GM12878 (cell line): ENCODE data around the gene IQUB. TPM values are rescaled to one million over a fixed set of nuclear protein-coding genes. Genes with fewer than 3 reads are reported as not detected.

Source experiments
- ASH2L ChIP-seq: fragments of 300-600, 200-600 bp; sonication (generic); IDR thresholded peaks from 2 replicates; pipeline ENCODE4 v1.6.1; 2017; ENCODE audit warnings: low read depth, mild to moderate bottlenecking, borderline replicate concordance
- BCL11A ChIP-seq: IDR thresholded peaks from 2 replicates; pipeline ENCODE4 v1.6.1; 2011; ENCODE audit warnings: low read depth, low read length
- BHLHE40 ChIP-seq, 2 experiments: fragments of 450-650 bp in 1 of 2; IDR thresholded peaks; 2 replicates each; pipeline ENCODE4 v1.6.1; 2011 to 2017; ENCODE audit warnings: low read depth in 2 of 2, borderline replicate concordance in 1 of 2, improper control_type of control experiment in 1 of 2, low read length in 1 of 2, mild to moderate bottlenecking in 1 of 2
- CEBPB ChIP-seq, 2 experiments: fragments of 150-350 bp in 1 of 2; IDR thresholded peaks; 2 replicates each; pipeline ENCODE4 v1.6.1; 2012 to 2014; ENCODE audit warnings: low read depth in 2 of 2, low read length in 2 of 2, borderline replicate concordance in 1 of 2, inconsistent platforms in 1 of 2
- CHD2 ChIP-seq: IDR thresholded peaks from 2 replicates; pipeline ENCODE4 v1.6.1; 2011; ENCODE audit warnings: low read depth, low read length, improper control_type of control experiment, borderline replicate concordance
- E2F8 ChIP-seq: fragments of 450-650 bp; IDR thresholded peaks from 2 replicates; pipeline ENCODE4 v1.6.1; 2018; ENCODE audit warnings: mild to moderate bottlenecking, low read depth, moderate library complexity; ENCODE audit not compliant: partially characterized antibody
- FOXM1 ChIP-seq: IDR thresholded peaks from 2 replicates; pipeline ENCODE4 v1.6.1; 2012; ENCODE audit warnings: low read depth, mild to moderate bottlenecking, inconsistent platforms, low read length, moderate library complexity
- JUNB ChIP-seq: IDR thresholded peaks from 2 replicates; pipeline ENCODE4 v1.6.1; 2016; ENCODE audit warnings: antibody characterized with exemption, mild to moderate bottlenecking
- KAT2A ChIP-seq: conservative IDR thresholded peaks from 2 replicates; pipeline ENCODE4 v1.6.1; 2011; ENCODE audit warnings: low read depth, low read length; ENCODE audit not compliant: control insufficient read depth
- MEF2B ChIP-seq: fragments of 450-650 bp; IDR thresholded peaks from 2 replicates; pipeline ENCODE4 v1.6.1; 2018; ENCODE audit warnings: mild to moderate bottlenecking, moderate library complexity; ENCODE audit not compliant: partially characterized antibody, poor library complexity, severe bottlenecking
- MXI1 ChIP-seq: fragments of 150-350 bp; IDR thresholded peaks from 2 replicates; pipeline ENCODE4 v1.6.1; 2011; ENCODE audit warnings: low read depth, mild to moderate bottlenecking, inconsistent platforms, low read length, improper control_type of control experiment
- MYB ChIP-seq: fragments of 150-350 bp; IDR thresholded peaks from 2 replicates; pipeline ENCODE4 v1.6.1; 2014; ENCODE audit warnings: mild to moderate bottlenecking, low read depth, low read length, borderline replicate concordance
- MYC ChIP-seq: IDR thresholded peaks from 2 replicates; pipeline ENCODE4 v1.6.1; 2011; ENCODE audit warnings: mild to moderate bottlenecking, low read length, moderate library complexity, inconsistent platforms; ENCODE audit not compliant: insufficient read depth, insufficient replicate concordance, insufficient read length, severe bottlenecking
- PAX8 ChIP-seq: fragments of 450-650 bp; IDR thresholded peaks from 2 replicates; pipeline ENCODE4 v1.6.1; 2017; ENCODE audit warnings: mild to moderate bottlenecking, moderate library complexity
- POLR2A ChIP-seq: IDR thresholded peaks from 2 replicates; pipeline ENCODE4 v1.6.1; 2011; ENCODE audit warnings: low read depth, mild to moderate bottlenecking, low read length
- RBBP5 ChIP-seq: fragments of 200-600 bp; sonication (generic); conservative IDR thresholded peaks from 2 replicates; pipeline ENCODE4 v1.6.1; 2016
- SIX5 ChIP-seq: IDR thresholded peaks from 2 replicates; pipeline ENCODE4 v1.6.1; 2011; ENCODE audit warnings: mild to moderate bottlenecking, low read depth, low read length, moderate library complexity; ENCODE audit not compliant: severe bottlenecking
- SMAD1 ChIP-seq: fragments of 450-650 bp; IDR thresholded peaks from 2 replicates; pipeline ENCODE4 v1.6.1; 2018; ENCODE audit warnings: mild to moderate bottlenecking, low read depth; ENCODE audit not compliant: partially characterized antibody
- USF2 ChIP-seq: IDR thresholded peaks from 2 replicates; pipeline ENCODE4 v1.6.1; 2011; ENCODE audit warnings: low read depth, low read length, improper control_type of control experiment, borderline replicate concordance
- ZNF384 ChIP-seq: IDR thresholded peaks from 2 replicates; pipeline ENCODE4 v1.6.1; 2012; ENCODE audit warnings: low read depth, mild to moderate bottlenecking, low read length, improper control_type of control experiment, borderline replicate concordance
- polyA plus RNA-seq, 11 experiments: library from polyadenylated mRNA; depleted of rRNA in 4 of 11; unstranded in 6 of 11; stranded (reverse) in 5 of 11; fragments of >200 nt; fragmentation: Nextera tagmentation in 4 of 11; fragmentation: Illumina TruSeq in 1 of 11; extraction: Ambion mirVana in 4 of 11; extraction: Trizol in 1 of 11; gene quantifications; 1 replicate in 1 of 11; 2 replicates in 10 of 11; pipeline versions ENCODE4 v1.2.1 to v1.2.3, GENCODE V29; 2011 to 2016; ENCODE audit warnings: inconsistent platforms in 2 of 11, missing spikeins in 2 of 11, low read depth in 1 of 11
- total RNA-seq, 4 experiments: library from RNA; depleted of rRNA in 3 of 4; stranded (reverse); fragments of >200 nt in 3 of 4; fragmentation: Illumina TruSeq in 1 of 4; extraction: Trizol in 1 of 4; gene quantifications; 2 replicates each; pipeline versions ENCODE4 v1.2.1 to v1.2.3, GENCODE V29; 2013 to 2021
- TF ChIP-seq, protein P1 (sequence below): fragments of 450-650 bp; formaldehyde crosslinking; IDR thresholded peaks from 2 replicates; pipeline ENCODE4 v1.4.0; 2022; ENCODE audit warnings: mild to moderate bottlenecking, moderate library complexity

Gene IQUB
- total and polyA plus RNA-seq, 10 of the 15 experiments (the other 5 are each of a cell fraction or from before 2014, with no cell fraction given): 0.04 to 0.08 TPM; not detected in 8

DNA sequence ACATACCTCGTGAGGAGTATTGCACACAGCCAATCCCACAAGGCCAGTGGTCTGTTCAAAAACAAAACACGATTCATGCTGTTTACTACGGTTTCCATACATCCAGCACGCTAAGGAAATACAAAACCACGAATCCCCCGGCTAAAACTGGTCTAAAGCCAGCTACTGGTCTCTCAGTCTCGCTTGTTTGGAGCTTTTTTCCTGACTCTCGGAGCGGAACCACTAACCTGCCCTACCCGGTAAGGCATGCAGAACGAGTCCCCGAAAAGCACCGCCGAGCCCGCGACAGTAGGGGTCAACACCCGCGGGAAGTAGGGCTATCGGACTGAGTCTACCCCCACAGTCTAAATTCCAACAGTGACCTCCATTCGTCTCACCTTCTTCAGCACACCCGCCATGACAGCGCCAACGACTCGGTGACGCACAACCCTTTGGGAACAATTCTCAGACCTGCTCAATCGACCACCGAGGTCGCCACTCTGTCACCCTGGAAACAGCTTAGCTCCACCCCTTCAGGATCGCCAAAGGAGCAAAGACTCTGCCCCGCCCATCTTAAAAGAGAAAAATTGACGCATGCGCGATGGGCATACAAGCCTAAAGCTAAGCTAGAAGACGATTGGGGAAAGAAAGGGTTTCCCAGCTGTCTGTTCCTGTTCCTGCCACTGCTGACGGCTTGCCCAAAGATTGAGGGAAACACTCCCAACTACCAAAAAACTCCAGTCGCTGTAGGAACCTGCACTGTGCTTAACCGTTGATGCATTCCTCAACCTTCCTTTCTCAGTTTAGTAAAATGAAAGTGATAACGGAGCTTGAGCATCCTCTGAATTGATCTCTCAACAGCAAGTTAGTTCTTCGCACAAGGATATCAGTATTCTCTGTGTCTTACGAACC lies 23.2 kb upstream of the IQUB start, which contains the start of gene NDUFA5 (continued):
- TF ChIP-seq, protein P1, sequence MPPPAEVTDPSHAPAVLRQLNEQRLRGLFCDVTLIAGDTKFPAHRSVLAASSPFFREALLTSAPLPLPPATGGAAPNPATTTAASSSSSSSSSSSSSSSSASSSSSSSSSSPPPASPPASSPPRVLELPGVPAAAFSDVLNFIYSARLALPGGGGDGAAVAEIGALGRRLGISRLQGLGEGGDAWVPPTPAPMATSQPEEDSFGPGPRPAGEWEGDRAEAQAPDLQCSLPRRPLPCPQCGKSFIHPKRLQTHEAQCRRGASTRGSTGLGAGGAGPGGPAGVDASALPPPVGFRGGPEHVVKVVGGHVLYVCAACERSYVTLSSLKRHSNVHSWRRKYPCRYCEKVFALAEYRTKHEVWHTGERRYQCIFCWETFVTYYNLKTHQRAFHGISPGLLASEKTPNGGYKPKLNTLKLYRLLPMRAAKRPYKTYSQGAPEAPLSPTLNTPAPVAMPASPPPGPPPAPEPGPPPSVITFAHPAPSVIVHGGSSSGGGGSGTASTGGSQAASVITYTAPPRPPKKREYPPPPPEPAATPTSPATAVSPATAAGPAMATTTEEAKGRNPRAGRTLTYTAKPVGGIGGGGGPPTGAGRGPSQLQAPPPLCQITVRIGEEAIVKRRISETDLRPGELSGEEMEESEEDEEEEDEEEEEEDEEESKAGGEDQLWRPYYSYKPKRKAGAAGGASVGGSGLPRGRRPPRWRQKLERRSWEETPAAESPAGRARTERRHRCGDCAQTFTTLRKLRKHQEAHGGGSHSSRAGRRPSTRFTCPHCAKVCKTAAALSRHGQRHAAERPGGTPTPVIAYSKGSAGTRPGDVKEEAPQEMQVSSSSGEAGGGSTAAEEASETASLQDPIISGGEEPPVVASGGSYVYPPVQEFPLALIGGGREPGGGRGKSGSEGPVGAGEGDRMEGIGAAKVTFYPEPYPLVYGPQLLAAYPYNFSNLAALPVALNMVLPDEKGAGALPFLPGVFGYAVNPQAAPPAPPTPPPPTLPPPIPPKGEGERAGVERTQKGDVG (CRISPR knock-in tag): no peak
- TF ChIP-seq ZNF384 (no peak), FOXM1 (no peak; the same call in 1 of the 2 replicates), CHD2 (peak; percentile 35; the same call in 1 of the 2 replicates), MYB (no peak), CEBPB (IDR thresholded peaks at IDR 0.05; ENCODE audit: borderline replicate concordance in 1 of 2, low read depth in 2 of 2, low read length in 2 of 2) (no peak), KAT2A (no peak), BHLHE40 (IDR thresholded peaks at IDR 0.05; ENCODE audit: borderline replicate concordance in 1 of 2, low read depth in 2 of 2, low read length in 1 of 2) (peak; percentile 17 to 59; a peak in 2 of 4 replicates), BCL11A (no peak), MEF2B (peak; percentile 33), JUNB (no peak), POLR2A (peak; percentile 90), PAX8 (no peak), RBBP5 (no peak), ASH2L (peak; percentile 85; the same call in 1 of the 2 replicates), E2F8 (no peak), MYC (no peak), MXI1 (peak; percentile 96), USF2 (no peak), SIX5 (peak; percentile 47), SMAD1 (no peak)
